Skeletal muscle satellite cell (primary cell): Measurements from ENCODE around the gene DAB2IP.

Source experiments
- H3K27me3 ChIP-seq: 2 replicates; pipeline ENCODE4 v1.7.0; 2013; ENCODE audit warnings: low read length; ENCODE audit not compliant: control insufficient read depth, insufficient read depth
- H3K36me3 ChIP-seq: 2 replicates; pipeline ENCODE4 v1.7.0; 2013; ENCODE audit warnings: mild to moderate bottlenecking, control low read depth, low read length; ENCODE audit not compliant: insufficient read depth
- H3K4me1 ChIP-seq: 2 replicates; pipeline ENCODE4 v1.7.0; 2013; ENCODE audit warnings: low read length; ENCODE audit not compliant: control insufficient read depth, insufficient read depth
- H3K4me2 ChIP-seq: 2 replicates; pipeline ENCODE4 v1.7.0; 2013; ENCODE audit warnings: mild to moderate bottlenecking, low read length
- H3K4me3 ChIP-seq: 2 replicates; pipeline ENCODE4 v1.7.0; 2013; ENCODE audit warnings: low read length
- H3K9ac ChIP-seq: 2 replicates; pipeline ENCODE4 v1.7.0; 2013; ENCODE audit warnings: mild to moderate bottlenecking, low read depth, low read length, moderate library complexity
- H3K9me3 ChIP-seq: replicated peaks from 2 replicates; pipeline ENCODE4 v1.7.0; 2013; ENCODE audit warnings: mild to moderate bottlenecking, control low read depth, low read length

DAB2IP gene

GRCh38 chr9:121765021-121765950 lies 113.9 kb downstream of the DAB2IP start:
- Histone ChIP-seq H3K4me3 (peak overlapping the region; percentile 24), H3K9ac (peak overlapping the region; percentile 3), H3K4me2 (peak overlapping the region; percentile 3), H3K27me3 (no peaks in the 10 kb centered on the region), H3K4me1 (peaks cover 21% of the 10 kb centered on the region), H3K9me3 (no peaks in the 10 kb centered on the region), H3K36me3 (peaks cover 46% of the 10 kb centered on the region)

DNA sequence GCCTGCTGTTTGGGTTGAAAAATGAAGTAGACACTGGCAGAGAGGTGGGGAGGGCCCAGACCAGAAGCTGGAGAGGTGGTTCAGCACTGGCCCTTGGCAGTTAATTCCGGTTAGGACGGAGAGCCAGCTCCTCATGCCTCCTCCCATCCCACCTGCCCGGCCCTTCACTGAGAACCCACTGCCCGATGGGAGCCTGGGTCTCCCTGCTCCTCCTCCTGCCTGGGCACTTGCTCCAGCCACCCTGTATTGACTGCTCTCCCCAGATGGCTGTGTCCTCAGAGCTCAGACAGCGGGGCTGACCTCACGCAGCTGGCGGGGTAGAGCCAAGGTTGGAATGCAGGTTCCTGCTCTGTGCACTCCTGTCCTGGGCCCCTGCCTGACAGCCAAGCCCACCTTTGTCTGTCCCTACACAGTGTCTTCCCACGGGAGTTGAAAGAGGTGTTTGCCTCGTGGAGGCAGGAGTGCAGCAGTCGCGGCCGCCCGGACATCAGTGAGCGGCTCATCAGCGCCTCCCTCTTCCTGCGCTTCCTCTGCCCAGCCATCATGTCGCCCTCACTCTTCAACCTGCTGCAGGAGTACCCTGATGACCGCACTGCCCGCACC lies 114.7 kb downstream of the DAB2IP start:
- no peak overlapping the region for H3K9ac ChIP-seq
- no peaks in the 10 kb centered on the region for H3K9me3 ChIP-seq
- peaks cover 29% of the 10 kb centered on the region for H3K4me1 ChIP-seq
- H3K27me3 ChIP-seq, result no peaks in the 10 kb centered on the region
- H3K36me3 ChIP-seq, result peaks cover 43% of the 10 kb centered on the region
- H3K4me2 ChIP-seq, result no peak overlapping the region
- H3K4me3 ChIP-seq, result no peak overlapping the region

- H3K4me3 ChIP-seq, result no peak overlapping the region
These were observed 115.8 kb downstream of the DAB2IP start for GRCh38 chr9:121767171-121767769.

DNA sequence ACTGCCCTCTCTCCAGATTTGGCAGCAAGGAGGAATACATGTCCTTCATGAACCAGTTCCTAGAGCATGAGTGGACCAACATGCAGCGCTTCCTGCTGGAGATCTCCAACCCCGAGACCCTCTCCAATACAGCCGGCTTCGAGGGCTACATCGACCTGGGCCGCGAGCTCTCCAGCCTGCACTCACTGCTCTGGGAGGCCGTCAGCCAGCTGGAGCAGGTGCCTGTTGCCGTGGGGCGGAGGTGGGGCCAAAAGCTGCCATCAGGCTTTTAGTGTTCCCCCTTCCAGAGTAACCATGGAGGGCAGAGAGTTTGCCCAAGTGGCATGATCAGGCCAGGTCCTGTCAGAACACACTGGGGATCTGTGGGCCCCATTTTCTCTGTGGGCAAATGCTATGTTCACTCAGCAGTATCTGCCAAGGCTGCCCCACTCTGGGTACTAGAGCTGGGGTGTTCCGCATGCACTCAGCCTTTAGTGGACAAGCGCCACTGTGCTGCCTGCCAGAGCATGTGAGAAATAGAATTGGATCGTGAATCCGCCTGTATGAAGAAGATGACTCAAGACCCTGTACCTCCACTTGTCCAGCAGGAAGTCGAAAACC lies 117.1 kb downstream of the DAB2IP start:
- H3K9me3 ChIP-seq, result no peaks in the 10 kb centered on the region
- no peaks in the 10 kb centered on the region for H3K27me3 ChIP-seq
- H3K4me2 ChIP-seq, result no peak overlapping the region
- H3K4me1 ChIP-seq, result peaks cover 42% of the 10 kb centered on the region
- no peak overlapping the region for H3K9ac ChIP-seq
- peaks cover 43% of the 10 kb centered on the region for H3K36me3 ChIP-seq
- H3K4me3 ChIP-seq, result no peak overlapping the region

More at GRCh38 chr9:121767171-121767769, 115.8 kb downstream of the DAB2IP start:
- Histone ChIP-seq H3K4me2 (no peak overlapping the region), H3K9me3 (no peaks in the 10 kb centered on the region), H3K4me1 (peaks cover 40% of the 10 kb centered on the region), H3K27me3 (no peaks in the 10 kb centered on the region), H3K9ac (no peak overlapping the region), H3K36me3 (peaks cover 42% of the 10 kb centered on the region)

DNA sequence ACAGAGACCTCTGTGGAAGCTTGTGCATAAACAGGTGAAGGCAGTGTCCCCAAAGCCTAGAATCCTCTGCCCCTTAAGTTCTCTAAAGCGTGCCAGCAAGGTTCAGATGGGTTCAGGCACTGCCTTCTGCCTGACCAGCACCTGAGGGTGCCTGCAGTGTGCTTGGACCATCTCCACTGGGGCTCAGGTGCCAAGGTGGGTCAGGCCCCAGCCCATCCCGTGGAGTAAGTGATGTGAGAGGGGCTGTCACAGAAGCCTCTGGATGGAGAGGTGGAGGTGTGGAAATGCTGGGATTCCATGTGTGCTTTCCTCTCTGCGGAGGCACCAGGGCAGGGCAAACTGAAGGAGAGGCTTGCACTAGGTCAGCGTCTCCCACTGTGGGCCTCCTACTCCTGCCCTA lies 118.5 kb downstream of the DAB2IP start:
- H3K9ac ChIP-seq, result no peak overlapping the region
- H3K4me3 ChIP-seq, result no peak overlapping the region
- H3K4me1 ChIP-seq, result peaks cover 34% of the 10 kb centered on the region
- H3K36me3 ChIP-seq, result peaks cover 39% of the 10 kb centered on the region
- H3K9me3 ChIP-seq, result no peaks in the 10 kb centered on the region
- no peak overlapping the region for H3K4me2 ChIP-seq
- H3K27me3 ChIP-seq, result no peaks in the 10 kb centered on the region

GRCh38 chr9:121770415-121771273 lies 119.2 kb downstream of the DAB2IP start:
- H3K27me3 ChIP-seq, result no peaks in the 10 kb centered on the region
- no peaks in the 10 kb centered on the region for H3K9me3 ChIP-seq
- H3K4me2 ChIP-seq, result peak overlapping the region; percentile 16
- peaks cover 44% of the 10 kb centered on the region for H3K36me3 ChIP-seq
- no peak overlapping the region for H3K4me3 ChIP-seq
- peak overlapping the region; percentile 36 for H3K9ac ChIP-seq
- H3K4me1 ChIP-seq, result peaks cover 27% of the 10 kb centered on the region

DNA sequence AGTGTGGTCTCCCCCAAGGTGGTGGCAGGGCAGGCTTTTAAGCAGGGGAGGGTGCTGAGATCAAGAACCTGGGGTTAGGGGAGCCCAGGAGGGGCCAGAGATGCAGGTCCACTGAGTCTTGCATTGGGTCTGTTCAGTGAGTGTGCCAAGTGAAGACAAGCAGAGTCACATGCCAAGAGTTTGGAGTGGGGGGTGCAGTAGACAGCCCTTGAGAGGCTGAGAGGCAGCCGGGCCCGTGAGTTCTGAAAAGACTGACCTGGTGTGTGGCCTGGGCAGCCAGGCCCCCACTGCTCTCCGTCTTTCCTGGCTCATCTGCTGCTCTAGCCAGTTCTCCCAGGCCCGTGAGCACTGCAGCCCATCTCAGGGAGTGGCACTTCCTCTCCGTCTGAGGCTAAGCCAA lies 120.0 kb downstream of the DAB2IP start:
- H3K36me3 ChIP-seq, result peaks cover 40% of the 10 kb centered on the region
- peak overlapping the region; percentile 36 for H3K9ac ChIP-seq
- H3K27me3 ChIP-seq, result no peaks in the 10 kb centered on the region
- no peaks in the 10 kb centered on the region for H3K9me3 ChIP-seq
- no peak overlapping the region for H3K4me3 ChIP-seq
- H3K4me2 ChIP-seq, result peak overlapping the region; percentile 16
- peaks cover 23% of the 10 kb centered on the region for H3K4me1 ChIP-seq

GRCh38 chr9:121771851-121772599 lies 120.6 kb downstream of the DAB2IP start:
- Histone ChIP-seq H3K36me3 (peaks cover 35% of the 10 kb centered on the region), H3K9me3 (no peaks in the 10 kb centered on the region), H3K27me3 (no peaks in the 10 kb centered on the region), H3K4me3 (no peak overlapping the region), H3K4me2 (no peak overlapping the region), H3K9ac (peak overlapping the region; percentile 5), H3K4me1 (peaks cover 23% of the 10 kb centered on the region)

DNA sequence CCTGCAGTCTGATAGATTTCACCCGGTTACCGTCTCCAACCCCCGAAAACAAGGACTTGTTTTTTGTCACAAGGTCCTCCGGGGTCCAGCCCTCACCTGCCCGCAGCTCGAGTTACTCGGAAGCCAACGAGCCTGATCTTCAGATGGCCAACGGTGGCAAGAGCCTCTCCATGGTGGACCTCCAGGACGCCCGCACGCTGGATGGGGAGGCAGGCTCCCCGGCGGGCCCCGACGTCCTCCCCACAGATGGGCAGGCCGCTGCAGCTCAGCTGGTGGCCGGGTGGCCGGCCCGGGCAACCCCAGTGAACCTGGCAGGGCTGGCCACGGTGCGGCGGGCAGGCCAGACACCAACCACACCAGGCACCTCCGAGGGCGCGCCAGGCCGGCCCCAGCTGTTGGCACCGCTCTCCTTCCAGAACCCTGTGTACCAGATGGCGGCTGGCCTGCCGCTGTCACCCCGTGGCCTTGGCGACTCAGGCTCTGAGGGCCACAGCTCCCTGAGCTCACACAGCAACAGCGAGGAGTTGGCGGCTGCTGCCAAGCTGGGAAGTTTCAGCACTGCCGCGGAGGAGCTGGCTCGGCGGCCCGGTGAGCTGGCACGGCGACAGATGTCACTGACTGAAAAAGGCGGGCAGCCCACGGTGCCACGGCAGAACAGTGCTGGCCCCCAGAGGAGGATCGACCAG lies 121.3 kb downstream of the DAB2IP start:
- Histone ChIP-seq H3K27me3 (no peaks in the 10 kb centered on the region), H3K9me3 (no peaks in the 10 kb centered on the region), H3K36me3 (peaks cover 33% of the 10 kb centered on the region), H3K4me3 (no peak overlapping the region), H3K4me1 (peaks cover 23% of the 10 kb centered on the region), H3K4me2 (no peak overlapping the region), H3K9ac (no peak overlapping the region)
